OCI-LY3 (cell line): Measurements from ENCODE around the gene PRMT5.

Source experiments
- CTCF ChIP-seq: fragments of 200-600, 300-600 bp; sonication (generic); IDR thresholded peaks from 2 replicates; pipeline ENCODE4 v1.5.1; 2014; ENCODE audit warnings: antibody characterized with exemption, low read length, low read depth
- EZH2phosphoT487 ChIP-seq: fragments of 200-600 bp; shearing (Covaris generic); IDR thresholded peaks from 2 replicates; pipeline ENCODE4 v1.6.1; 2018; ENCODE audit warnings: antibody characterized with exemption, mixed run types, low read depth

DNA sequence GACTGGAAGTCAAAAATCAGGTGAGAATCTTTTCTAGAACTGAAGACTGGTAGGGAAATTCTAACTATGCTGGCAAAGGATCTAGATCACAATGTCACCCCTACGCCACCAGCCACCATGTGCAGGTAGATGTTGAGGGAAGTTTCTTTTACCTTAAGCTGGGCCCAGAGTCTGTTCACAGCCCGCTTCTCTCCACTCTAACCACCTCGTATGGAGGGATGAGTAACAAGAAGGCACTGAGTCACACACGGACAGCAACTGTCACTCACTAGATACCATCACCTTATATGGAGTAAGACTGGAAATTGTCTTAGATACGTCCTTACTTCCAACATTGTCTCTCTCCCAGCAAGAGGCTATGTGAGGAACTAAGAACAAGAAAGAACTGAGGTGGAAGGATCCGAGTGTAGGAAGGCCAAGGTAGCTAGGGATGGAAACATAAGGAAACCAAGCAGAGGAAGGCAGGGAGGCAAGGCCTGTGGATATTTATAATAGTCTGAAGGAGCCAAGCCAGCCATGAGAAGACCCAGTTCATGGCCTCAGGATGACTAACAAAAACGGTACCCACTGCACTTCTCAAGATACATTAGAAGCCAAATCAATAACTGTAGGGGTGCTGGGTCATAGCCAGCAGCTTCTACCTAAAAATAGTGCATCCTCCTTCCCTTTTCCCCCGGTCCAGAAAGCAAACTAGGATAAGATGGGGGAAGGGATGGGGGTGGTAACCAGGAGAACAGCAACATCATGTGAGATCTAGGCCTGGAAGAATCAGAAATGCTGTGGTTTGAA, 30.7 kb downstream of the PRMT5 start:
- TF ChIP-seq CTCF (no peak), EZH2phosphoT487 (no peak)
